H1 (cell line): Measurements from ENCODE around the gene NME7. TPM values are rescaled to one million over a fixed set of nuclear protein-coding genes. Genes with fewer than 3 reads are reported as not detected.

ENCODE experiments used
- CTCF ChIA-PET: fragments of 300-600 bp; sonication (Branson Sonifier 250); formaldehyde crosslinking; loops from one replicate; lab custom pipeline; 2021; ENCODE audit not compliant: partially characterized antibody; lab: Charles Lee
- POLR2A ChIA-PET: fragments of 300-600 bp; sonication (Branson Sonifier 250); formaldehyde crosslinking; loops from one replicate; lab custom pipeline; 2021; ENCODE audit warnings: inconsistent platforms; ENCODE audit not compliant: partially characterized antibody; lab: Charles Lee
- DNase-seq, 2 experiments: peaks; one replicate each; pipeline versions ENCODE4 v3.0.0 to v3.0.0-alpha.2; 2010 to 2022; ENCODE audit warnings: low spot score in 2 of 2, low read depth in 1 of 2, mixed read lengths in 1 of 2
- FAIRE-seq: peaks from 2 replicates; lab custom pipeline; 2011; peaks lifted over from hg19 to GRCh38; lab: Jason Lieb, UNC
- H2AFZ ChIP-seq: 2 replicates; pipeline ENCODE4 v1.8.1; 2012; ENCODE audit warnings: low read length, inconsistent platforms
- H2AK5ac ChIP-seq: 2 replicates; pipeline ENCODE4 v1.6.1; 2013; ENCODE audit warnings: low read depth, low read length
- H2BK120ac ChIP-seq: replicated peaks from 2 replicates; pipeline ENCODE3; 2013; ENCODE audit warnings: low read depth, low read length, inconsistent platforms
- H2BK12ac ChIP-seq: 2 replicates; pipeline ENCODE4 v1.6.1; 2013; ENCODE audit warnings: low read depth, low read length
- H2BK15ac ChIP-seq: 2 replicates; pipeline ENCODE4 v1.6.1; 2013; ENCODE audit warnings: low read length
- H2BK20ac ChIP-seq: 2 replicates; pipeline ENCODE4 v1.6.1; 2013; ENCODE audit warnings: low read length
- H2BK5ac ChIP-seq: 2 replicates; pipeline ENCODE4 v1.6.1; 2013; ENCODE audit warnings: low read depth, low read length
- H3K14ac ChIP-seq: 2 replicates; pipeline ENCODE4 v1.6.1; 2013; ENCODE audit warnings: inconsistent platforms; ENCODE audit not compliant: insufficient read length
- H3K18ac ChIP-seq: 2 replicates; pipeline ENCODE4 v1.6.1; 2013; ENCODE audit warnings: low read length; ENCODE audit errors: extremely low read depth
- H3K23ac ChIP-seq: 2 replicates; pipeline ENCODE4 v1.6.1; 2013; ENCODE audit warnings: inconsistent platforms; ENCODE audit not compliant: insufficient read length
- H3K23me2 ChIP-seq: 2 replicates; pipeline ENCODE4 v1.6.1; 2013; ENCODE audit warnings: low read depth, low read length
- H3K27ac ChIP-seq: 2 replicates; pipeline ENCODE4 v1.6.1; 2011; ENCODE audit warnings: low read depth, low read length, inconsistent platforms
- H3K27me3 ChIP-seq, 4 experiments: replicated peaks in 1 of 4; 1 replicate in 1 of 4; 2 replicates in 3 of 4; pipeline versions ENCODE4 v1.6.1 to v1.8.1; 2011 to 2013; ENCODE audit warnings: low read length in 3 of 4, mild to moderate bottlenecking in 3 of 4, inconsistent platforms in 2 of 4, mixed read lengths in 2 of 4, moderate library complexity in 1 of 4; ENCODE audit not compliant: control insufficient read depth in 3 of 4, insufficient read depth in 3 of 4; ENCODE audit errors: extremely low read depth in 1 of 4
- H3K36me3 ChIP-seq, 4 experiments: 2 replicates each; pipeline versions ENCODE4 v1.6.1 to v1.8.1; 2011 to 2013; ENCODE audit warnings: mild to moderate bottlenecking in 4 of 4, low read length in 3 of 4, moderate library complexity in 2 of 4, control low read depth in 1 of 4, inconsistent platforms in 1 of 4; ENCODE audit not compliant: insufficient read depth in 4 of 4, control insufficient read depth in 2 of 4
- H3K4ac ChIP-seq: replicated peaks from 2 replicates; pipeline ENCODE3; 2013; ENCODE audit warnings: low read length, low read depth, mixed read lengths, inconsistent platforms; ENCODE audit not compliant: insufficient read length
- H3K4me1 ChIP-seq, 4 experiments: replicated peaks in 1 of 4; 1 replicate in 1 of 4; 2 replicates in 3 of 4; pipeline versions ENCODE4 v1.6.1 to v1.8.1; 2011 to 2013; ENCODE audit warnings: low read length in 3 of 4, inconsistent platforms in 2 of 4, mixed read lengths in 1 of 4; ENCODE audit not compliant: insufficient read depth in 4 of 4, control insufficient read depth in 3 of 4
- H3K4me2 ChIP-seq, 2 experiments: 2 replicates each; pipeline versions ENCODE4 v1.6.1 to v1.8.1; 2011 to 2013; ENCODE audit warnings: low read depth in 2 of 2, low read length in 2 of 2, control low read depth in 1 of 2, inconsistent platforms in 1 of 2, mild to moderate bottlenecking in 1 of 2; ENCODE audit not compliant: insufficient read depth in 1 of 2
- H3K4me3 ChIP-seq, 4 experiments: fragments of 200-600, 300-600 bp in 1 of 4; sonication (generic), shearing (Covaris generic), sonication (Bioruptor Twin) in 1 of 4; 2 replicates each; pipeline versions ENCODE4 v1.5.1 to v1.8.1; 2011 to 2016; ENCODE audit warnings: low read length in 4 of 4, low read depth in 3 of 4, control low read depth in 2 of 4, inconsistent platforms in 2 of 4, mild to moderate bottlenecking in 2 of 4, mixed read lengths in 1 of 4, moderate library complexity in 1 of 4; ENCODE audit not compliant: insufficient read depth in 2 of 4; ENCODE audit errors: extremely low read depth in 1 of 4
- H3K56ac ChIP-seq: replicated peaks from 2 replicates; pipeline ENCODE3; 2013; ENCODE audit warnings: low read depth, mild to moderate bottlenecking, mixed read lengths, low read length, inconsistent platforms; ENCODE audit not compliant: insufficient read length
- H3K79me1 ChIP-seq: 2 replicates; pipeline ENCODE4 v1.6.1; 2013; ENCODE audit warnings: low read depth, low read length, control low read depth
- H3K79me2 ChIP-seq, 2 experiments: 2 replicates each; pipeline versions ENCODE4 v1.6.1 to v1.8.1; 2012 to 2013; ENCODE audit warnings: low read length in 2 of 2, mild to moderate bottlenecking in 2 of 2, inconsistent platforms in 1 of 2; ENCODE audit not compliant: insufficient read depth in 2 of 2, control insufficient read depth in 1 of 2
- H3K9ac ChIP-seq, 4 experiments: replicated peaks in 1 of 4; 1 replicate in 1 of 4; 2 replicates in 3 of 4; pipeline versions ENCODE4 v1.6.1 to v1.8.1; 2011 to 2013; ENCODE audit warnings: low read depth in 3 of 4, low read length in 3 of 4, control low read depth in 2 of 4, mild to moderate bottlenecking in 2 of 4, moderate library complexity in 2 of 4, inconsistent platforms in 1 of 4; ENCODE audit errors: extremely low read depth in 1 of 4
- H3K9me3 ChIP-seq, 2 experiments: 2 replicates each; pipeline versions ENCODE4 v1.6.1 to v1.8.1; 2012 to 2013; ENCODE audit warnings: mild to moderate bottlenecking in 2 of 2, moderate library complexity in 2 of 2, control low read depth in 1 of 2, inconsistent platforms in 1 of 2, low read depth in 1 of 2, low read length in 1 of 2, mixed read lengths in 1 of 2; ENCODE audit not compliant: insufficient read depth in 2 of 2
- H4K20me1 ChIP-seq, 2 experiments: replicated peaks in 1 of 2; 2 replicates each; pipeline versions ENCODE3 to v1.8.1; 2011 to 2013; ENCODE audit warnings: inconsistent platforms in 2 of 2, low read length in 2 of 2, mild to moderate bottlenecking in 1 of 2; ENCODE audit not compliant: insufficient read depth in 2 of 2, control insufficient read depth in 1 of 2
- H4K5ac ChIP-seq: 2 replicates; pipeline ENCODE4 v1.6.1; 2013; ENCODE audit warnings: low read length, low read depth, mixed read lengths, inconsistent platforms; ENCODE audit not compliant: insufficient read length
- H4K8ac ChIP-seq: 2 replicates; pipeline ENCODE4 v1.8.0; 2013; ENCODE audit warnings: mild to moderate bottlenecking, moderate library complexity, low read length, inconsistent platforms; ENCODE audit not compliant: insufficient read depth; ENCODE audit errors: extremely low read depth
- H4K91ac ChIP-seq: replicated peaks from 2 replicates; pipeline ENCODE3; 2013; ENCODE audit warnings: low read length, mixed read lengths, inconsistent platforms; ENCODE audit not compliant: insufficient read length
- ASH2L ChIP-seq: fragments of 200-600, 300-600 bp; sonication (generic); IDR thresholded peaks from one replicate; pipeline ENCODE4 v1.7.1; 2017; ENCODE audit warnings: low read length
- ATF3 ChIP-seq: IDR thresholded peaks from 2 replicates; pipeline ENCODE4 v1.6.1; 2011; ENCODE audit warnings: low read depth, mild to moderate bottlenecking, low read length; ENCODE audit not compliant: insufficient read depth
- EGR1 ChIP-seq: IDR thresholded peaks from 2 replicates; pipeline ENCODE4 v1.6.1; 2011; ENCODE audit warnings: low read depth, low read length, borderline replicate concordance
- EZH2 ChIP-seq: fragments of 200-600 bp; sonication (generic); IDR thresholded peaks from 2 replicates; pipeline ENCODE4 v1.7.1; 2012; ENCODE audit warnings: low read depth, mild to moderate bottlenecking, moderate library complexity, low read length, inconsistent platforms; ENCODE audit not compliant: severe bottlenecking
- JUND ChIP-seq: IDR thresholded peaks from 2 replicates; pipeline ENCODE4 v1.6.1; 2011; ENCODE audit warnings: mild to moderate bottlenecking, improper control_type of control experiment, low read length
- KDM4A ChIP-seq: IDR thresholded peaks from one replicate; pipeline ENCODE4 v1.7.1; 2012; ENCODE audit warnings: low read depth, mild to moderate bottlenecking, moderate library complexity, low read length, inconsistent platforms; ENCODE audit not compliant: severe bottlenecking
- NRF1 ChIP-seq: IDR thresholded peaks from 2 replicates; pipeline ENCODE4 v1.6.1; 2011; ENCODE audit warnings: mild to moderate bottlenecking, low read depth, low read length, improper control_type of control experiment
- POLR2A ChIP-seq, 2 experiments: IDR thresholded peaks; 1 replicate in 1 of 2; 2 replicates in 1 of 2; pipeline ENCODE4 v1.6.1; 2011; ENCODE audit warnings: low read depth in 2 of 2, low read length in 2 of 2, mild to moderate bottlenecking in 2 of 2; ENCODE audit errors: control extremely low read depth in 1 of 2
- RXRA ChIP-seq: IDR thresholded peaks from 2 replicates; pipeline ENCODE4 v1.6.1; 2011; ENCODE audit warnings: low read depth, mild to moderate bottlenecking, low read length, moderate library complexity; ENCODE audit not compliant: insufficient read depth
- SIRT6 ChIP-seq: IDR thresholded peaks from one replicate; pipeline ENCODE4 v1.7.1; 2012; ENCODE audit warnings: low read length, inconsistent platforms
- TAF7 ChIP-seq: optimal IDR thresholded peaks from 2 replicates; pipeline ENCODE3; 2011; ENCODE audit warnings: low read depth, mild to moderate bottlenecking, inconsistent platforms, low read length, moderate library complexity, borderline replicate concordance
- TBP ChIP-seq: IDR thresholded peaks from 2 replicates; pipeline ENCODE4 v1.6.1; 2011; ENCODE audit warnings: low read depth, low read length, improper control_type of control experiment
- WGBS, 2 experiments: shearing (Covaris generic) in 1 of 2; methylation state at CpG; one replicate each; pipeline versions ENCODE4 v1.1.6 to v1.1.7; 2013 to 2015; ENCODE audit warnings: low lambda C conversion rate in 2 of 2, mixed read lengths in 2 of 2, inconsistent platforms in 1 of 2, low coverage in 1 of 2, missing lambda C conversion rate in 1 of 2; ENCODE audit not compliant: insufficient replicate concordance in 2 of 2, insufficient coverage in 1 of 2, insufficient read length in 1 of 2; ENCODE audit errors: extremely low coverage in 1 of 2, missing lambda C conversion rate in 1 of 2; 5-methylcytosine and 5-hydroxymethylcytosine counted together
- polyA plus RNA-seq, 7 experiments: library from polyadenylated mRNA; depleted of rRNA in 3 of 7; stranded (reverse) in 5 of 7; unstranded in 2 of 7; fragments of >200 nt in 5 of 7; fragments of 200-250 nt in 2 of 7; gene quantifications; 1 replicate in 5 of 7; 2 replicates in 1 of 7; 4 replicates in 1 of 7; pipeline versions ENCODE4 v1.2.1 to v1.2.3, GENCODE V29; 2011 to 2013; ENCODE audit warnings: missing spikeins in 2 of 7, mixed read lengths in 2 of 7
- total RNA-seq: library from RNA; stranded (reverse); fragmentation: NEBNext Ultra II Directional; extraction: Animal tissue kit (Norgen Biotek cat#: 25700); gene quantifications from 2 replicates; pipeline ENCODE4 v1.2.1, GENCODE V29; 2021

The NME7 gene
- total and polyA plus RNA-seq, 2 of the 8 experiments (the other 6 are each of a cell fraction or from before 2014, with no cell fraction given): 11.6 to 28.5 TPM

GRCh38 chr1:169103480-169103893, 264.1 kb downstream of the NME7 start:
- ChIA-PET POLR2A (no interaction called here), CTCF (interaction anchor here (0.6 to 1.8 kb wide), 3 partner anchors 34 to 692 kb away, joined by 3 to 7 read pairs (median 3); a partner anchor contains a TSS)
- Histone ChIP-seq H3K27ac (no peak overlapping the region), H3K23ac (no peak overlapping the region), H3K56ac (no peak overlapping the region), H3K36me3 (no peaks in the 10 kb centered on the region), H4K20me1 (peaks cover 0 to 2% of the 10 kb centered on the region in 2 experiments), H2BK5ac (no peak overlapping the region), H2BK12ac (no peak overlapping the region), H4K8ac (no peak overlapping the region), H3K4me3 (no peak overlapping the region), H2BK120ac (no peak overlapping the region)
- no peak for TF ChIP-seq KDM4A
- TF ChIP-seq ASH2L: no peak
- no peak for TF ChIP-seq TAF7
- TF ChIP-seq ATF3: no peak
- TF ChIP-seq NRF1: no peak
- no peak for TF ChIP-seq SIRT6
- no peak for TF ChIP-seq RXRA
- no peak for TF ChIP-seq POLR2A (IDR thresholded peaks at IDR 0.05; ENCODE audit: control extremely low read depth in 1 of 2, low read depth in 2 of 2, low read length in 2 of 2)
- no peak for TF ChIP-seq EGR1
- no peak for TF ChIP-seq JUND
- no peak for TF ChIP-seq EZH2
- TF ChIP-seq TBP: no peak
- TF ChIP-seq, all 59 proteins: peak for 0
- peaks cover 12 to 16% of the 10 kb centered on the region in 2 experiments for H3K79me2 ChIP-seq
- 75% methylated on average over 6 of the region's 6 CpGs; no CpG with 5 or more reads in 1 of the 2 experiments for whole genome bisulfite sequencing, 2 experiments
- no peak overlapping the region; a peak in 1 of 7 replicates for H3K9ac ChIP-seq
- H4K5ac ChIP-seq: no peak overlapping the region
- no peak overlapping the region for H3K14ac ChIP-seq
- DNase-seq (no peak), FAIRE-seq (no peak)
- no peaks in the 10 kb centered on the region for H3K9me3 ChIP-seq
- no peaks in the 10 kb centered on the region; a peak in 2 of 7 replicates for H3K27me3 ChIP-seq
- no peak overlapping the region for H3K4me2 ChIP-seq
- peaks cover 9 to 17% (median 10%) of the 10 kb centered on the region in 4 experiments for H3K4me1 ChIP-seq
- H2BK15ac ChIP-seq: no peak overlapping the region; the same call in 1 of the 2 replicates
- peaks cover 12% of the 10 kb centered on the region for H3K23me2 ChIP-seq
- no peak overlapping the region for H3K4ac ChIP-seq
- H3K79me1 ChIP-seq: peaks cover 7% of the 10 kb centered on the region; the same call in 1 of the 2 replicates
- H2BK20ac ChIP-seq: no peak overlapping the region
- H2AK5ac ChIP-seq: no peak overlapping the region
- H3K18ac ChIP-seq: no peak overlapping the region
- H4K91ac ChIP-seq: no peak overlapping the region
- H2AFZ ChIP-seq: no peak overlapping the region
